ENCODE results near the gene PLAGL2.
"Not testable (repeated sequence)": the region's sequence is repeated elsewhere in the genome, so short reads cannot be mapped to it uniquely, and the experiment has no call there.

Gene PLAGL2, protein sequence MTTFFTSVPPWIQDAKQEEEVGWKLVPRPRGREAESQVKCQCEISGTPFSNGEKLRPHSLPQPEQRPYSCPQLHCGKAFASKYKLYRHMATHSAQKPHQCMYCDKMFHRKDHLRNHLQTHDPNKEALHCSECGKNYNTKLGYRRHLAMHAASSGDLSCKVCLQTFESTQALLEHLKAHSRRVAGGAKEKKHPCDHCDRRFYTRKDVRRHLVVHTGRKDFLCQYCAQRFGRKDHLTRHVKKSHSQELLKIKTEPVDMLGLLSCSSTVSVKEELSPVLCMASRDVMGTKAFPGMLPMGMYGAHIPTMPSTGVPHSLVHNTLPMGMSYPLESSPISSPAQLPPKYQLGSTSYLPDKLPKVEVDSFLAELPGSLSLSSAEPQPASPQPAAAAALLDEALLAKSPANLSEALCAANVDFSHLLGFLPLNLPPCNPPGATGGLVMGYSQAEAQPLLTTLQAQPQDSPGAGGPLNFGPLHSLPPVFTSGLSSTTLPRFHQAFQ

DNA sequence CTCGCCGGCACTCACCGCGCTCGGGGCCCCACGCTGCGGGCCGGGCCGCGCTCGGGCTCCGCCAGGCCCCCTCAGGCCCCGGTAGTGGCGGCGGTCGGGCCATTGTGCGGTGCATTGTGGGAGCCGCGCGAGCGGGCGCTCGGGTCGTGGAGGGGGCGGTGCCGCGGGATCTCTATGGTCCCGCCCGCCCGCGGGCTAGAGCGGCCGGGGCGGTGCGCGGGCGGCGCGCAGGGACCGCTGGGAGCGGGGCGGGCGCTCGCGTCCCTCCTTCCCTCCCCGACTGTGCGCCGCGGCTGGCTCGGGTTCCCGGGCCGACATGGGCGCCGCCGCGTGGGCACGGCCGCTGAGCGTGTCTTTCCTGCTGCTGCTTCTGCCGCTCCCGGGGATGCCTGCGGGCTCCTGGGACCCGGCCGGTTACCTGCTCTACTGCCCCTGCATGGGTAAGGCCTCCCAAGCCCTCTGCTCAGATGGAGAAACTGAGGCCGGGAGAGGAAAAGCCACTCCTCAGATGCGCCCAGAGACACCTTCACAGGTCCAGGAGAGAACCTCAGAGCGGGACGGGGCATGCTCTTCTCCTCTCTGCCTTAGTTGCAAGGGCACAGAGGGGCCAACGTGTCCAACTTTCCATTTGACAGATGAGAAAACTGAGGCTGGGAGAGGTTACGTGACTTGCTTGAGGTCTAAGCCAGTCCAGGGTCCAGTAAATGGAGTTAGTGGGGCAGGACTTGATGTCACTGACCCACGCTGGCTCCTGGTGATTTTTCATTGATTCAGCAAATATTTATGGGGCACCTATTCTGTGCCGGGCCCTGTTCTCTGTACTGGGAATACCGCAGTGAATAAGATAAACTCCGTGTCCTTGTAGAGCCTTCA lies at the start of gene PLAGL2, which contains the start of gene POFUT1:
PLAGL2 (minus strand) TSS at position 118 of the 873 bp plus-strand sequence. CDS start 5,565 bp downstream, outside the sequence.
POFUT1 (plus strand) TSS at position 255 of the 873 bp plus-strand sequence; CDS start at position 317, 62 bp downstream.
- peak; percentile 63 for DNase-seq (ENCODE audit: low read depth)

DNA sequence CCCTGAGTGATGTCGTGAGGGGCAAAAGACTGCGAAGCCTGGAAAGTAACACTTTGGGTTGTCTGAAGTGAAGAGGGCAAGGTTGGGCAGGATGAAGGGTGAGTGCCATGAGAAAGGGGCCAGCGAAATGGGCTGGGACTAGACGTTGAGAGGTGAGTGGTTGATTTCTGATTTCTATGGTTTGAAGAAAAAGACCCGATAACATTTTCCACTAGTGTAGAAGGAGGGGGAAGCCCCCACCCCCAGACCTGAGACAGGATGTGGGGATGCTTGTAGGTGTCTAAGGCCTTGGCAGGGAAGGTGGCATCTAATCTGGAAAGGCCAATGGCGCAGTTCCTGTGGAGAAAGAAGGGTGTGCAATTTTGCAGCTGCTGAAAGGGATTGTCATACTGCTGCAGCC lies 44.6 kb upstream of the PLAGL2 start:
- DNase-seq (ENCODE audit: low read depth): no peak

DNA sequence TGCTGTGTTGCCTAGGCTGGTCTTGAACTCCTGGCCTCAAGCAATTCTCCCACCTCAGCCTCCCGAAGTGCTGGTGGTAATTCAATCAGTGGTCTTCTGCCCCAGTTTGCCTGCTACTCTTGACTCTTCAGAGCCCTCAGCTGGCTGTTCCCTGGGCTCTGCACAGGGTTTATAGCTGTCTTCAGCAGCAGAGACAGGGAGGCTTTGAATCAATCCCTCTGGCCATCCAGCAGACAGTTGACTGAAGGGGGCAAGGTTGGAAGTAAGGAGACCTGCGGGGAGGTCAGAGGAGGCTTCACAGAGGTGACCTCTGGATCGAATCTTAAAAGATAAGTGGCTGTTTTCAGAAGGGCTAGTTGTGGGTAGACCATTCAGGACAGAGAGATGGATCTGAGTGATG lies 43.9 kb upstream of the PLAGL2 start:
- DNase-seq (ENCODE audit: low read depth): no peak

DNA sequence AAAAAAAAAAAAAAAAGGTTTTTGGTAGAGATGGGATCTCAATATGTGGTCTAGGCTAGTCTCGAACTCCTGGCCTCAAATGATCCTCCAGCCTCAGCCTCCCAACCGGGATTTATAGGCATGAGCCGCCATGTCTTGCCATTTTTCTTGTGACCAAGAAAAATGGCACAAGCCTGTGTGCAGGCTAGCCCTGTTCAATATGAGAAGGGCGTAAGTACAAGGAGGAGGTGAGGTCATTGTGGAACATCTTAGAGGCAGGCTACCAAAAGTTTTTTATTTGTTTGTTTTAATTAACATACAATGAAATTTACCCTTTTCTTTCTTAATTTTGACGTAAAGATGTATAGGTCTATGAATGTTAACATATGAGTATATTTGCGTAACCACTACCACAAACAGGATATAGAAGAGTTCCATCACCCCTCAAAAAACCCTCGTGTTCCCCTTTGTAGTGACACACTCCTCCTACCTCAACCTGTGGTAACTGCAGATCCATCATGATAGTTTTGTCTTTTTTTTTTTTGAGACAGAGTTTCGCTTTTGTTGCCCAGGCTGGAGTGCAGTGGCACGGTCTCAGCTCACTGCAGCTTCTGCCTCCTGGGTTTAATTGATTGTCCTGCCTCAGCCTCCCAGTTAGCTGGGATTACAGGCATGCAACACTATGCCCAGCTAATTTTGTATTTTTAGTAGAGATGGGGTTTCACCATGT lies 41.6 kb upstream of the PLAGL2 start:
- no peak for DNase-seq (ENCODE audit: low read depth)

DNA sequence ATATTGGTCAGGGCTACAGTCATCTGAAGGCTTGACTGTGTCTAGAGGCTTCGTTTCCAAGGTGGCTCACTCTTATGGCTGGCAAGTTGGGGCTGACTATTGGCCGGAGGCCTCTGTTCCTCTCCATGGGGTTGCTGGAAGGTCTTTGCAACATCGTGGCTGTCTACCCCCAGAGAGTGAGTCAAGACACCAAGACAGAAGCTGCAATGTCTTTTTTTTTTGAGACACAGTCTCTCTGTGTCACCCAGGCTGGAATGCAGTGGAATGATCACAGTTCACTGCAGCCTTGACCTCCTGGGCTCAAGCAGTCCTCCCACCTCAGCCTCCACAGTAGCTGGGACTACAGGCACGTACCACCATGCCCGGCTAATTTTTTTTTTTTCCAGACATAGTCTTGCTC lies 40.5 kb upstream of the PLAGL2 start:
- no peak for DNase-seq (ENCODE audit: low read depth)

DNA sequence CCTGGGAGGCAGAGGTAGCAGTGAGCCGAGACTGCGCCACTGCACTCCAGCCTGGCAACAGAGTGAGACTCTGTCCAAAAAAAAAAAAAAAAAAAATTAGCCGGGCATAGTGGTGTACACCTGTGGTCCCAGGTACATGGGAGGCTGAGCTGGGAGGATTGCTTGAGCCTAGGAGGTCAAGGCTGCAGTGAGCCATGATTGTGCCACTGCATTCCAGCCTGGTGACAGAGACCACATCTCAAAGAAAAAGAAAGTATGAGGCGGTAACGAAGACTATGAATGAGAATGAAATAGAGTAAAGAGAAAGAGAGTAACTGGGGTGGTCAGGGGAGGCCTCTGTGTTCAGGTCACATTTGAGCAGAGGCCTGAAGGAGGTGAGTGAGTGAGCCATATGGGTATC lies 38.7 kb upstream of the PLAGL2 start:
- DNase-seq (ENCODE audit: low read depth): not testable (repeated sequence)

DNA sequence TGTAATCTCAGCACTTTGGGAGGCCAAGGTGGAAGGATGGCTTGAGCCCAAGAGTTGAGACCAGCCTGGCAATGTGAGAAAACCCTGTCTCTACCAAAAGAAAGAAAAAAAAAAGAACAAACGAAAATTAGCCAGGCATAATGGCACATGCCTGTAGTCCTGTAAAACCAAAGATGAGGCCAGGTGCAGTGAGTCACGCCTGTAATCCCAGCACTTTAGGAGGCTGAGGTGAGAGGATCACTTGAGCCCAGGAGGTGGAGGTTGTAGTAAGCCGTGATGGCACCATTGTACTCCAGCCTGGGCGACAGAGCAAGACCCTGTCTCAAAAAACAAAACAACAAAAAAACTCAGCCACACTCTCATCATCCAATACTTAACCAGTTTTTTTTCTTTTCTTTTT lies 37.4 kb upstream of the PLAGL2 start:
- DNase-seq (ENCODE audit: low read depth): no peak

DNA sequence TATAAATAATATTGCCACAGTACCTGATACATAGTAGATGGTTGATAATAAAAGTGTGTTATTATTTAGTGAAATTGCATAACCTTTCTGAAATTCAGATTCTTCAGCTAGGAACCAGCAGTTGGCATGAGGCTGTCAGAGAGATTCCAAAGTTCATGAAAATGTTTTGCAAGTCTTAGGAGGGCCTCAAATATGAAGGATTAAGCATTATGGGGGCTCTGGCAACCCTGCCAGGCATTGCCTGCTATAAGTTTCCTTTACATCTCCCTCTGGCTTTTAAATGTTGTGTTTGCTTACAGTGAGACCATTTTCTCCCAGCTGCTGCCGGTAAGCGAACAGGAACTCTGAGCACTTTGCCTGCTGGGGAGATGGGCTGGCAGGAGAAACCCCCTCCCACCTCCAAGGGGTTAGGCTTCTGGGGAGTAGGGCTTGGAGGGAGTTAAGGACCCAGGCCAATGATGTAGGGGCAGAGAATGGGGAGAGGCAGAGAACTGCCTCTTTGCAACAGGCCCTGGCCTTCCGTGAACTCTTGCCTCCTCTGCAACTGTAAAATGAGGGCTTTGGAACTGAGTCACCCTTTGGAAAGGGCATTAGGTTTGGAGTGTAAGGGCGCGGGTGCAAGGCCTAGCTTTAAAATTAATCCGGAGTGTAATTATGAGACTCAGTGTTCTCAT lies 36.7 kb upstream of the PLAGL2 start:
- no peak for DNase-seq (ENCODE audit: low read depth)

DNA sequence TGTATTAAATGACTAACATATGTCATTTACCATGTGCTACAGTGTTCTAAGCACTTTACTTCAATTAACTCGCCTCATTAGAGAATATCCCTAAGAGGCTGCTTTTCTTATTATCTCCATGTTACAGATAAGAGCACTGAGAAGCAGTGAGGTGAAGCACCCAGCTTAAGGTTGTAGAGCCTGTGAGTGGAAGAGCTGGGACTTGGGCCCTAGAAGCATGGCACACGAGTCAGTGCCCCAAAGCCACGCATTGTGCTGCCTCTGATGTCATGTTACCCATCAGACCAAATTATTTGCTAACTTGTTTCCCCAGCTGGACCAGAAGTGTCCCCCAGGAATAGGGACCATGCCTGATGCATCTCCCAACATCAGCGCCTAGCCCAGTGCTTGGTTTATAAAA lies 34.3 kb upstream of the PLAGL2 start:
- DNase-seq (ENCODE audit: low read depth): no peak

DNA sequence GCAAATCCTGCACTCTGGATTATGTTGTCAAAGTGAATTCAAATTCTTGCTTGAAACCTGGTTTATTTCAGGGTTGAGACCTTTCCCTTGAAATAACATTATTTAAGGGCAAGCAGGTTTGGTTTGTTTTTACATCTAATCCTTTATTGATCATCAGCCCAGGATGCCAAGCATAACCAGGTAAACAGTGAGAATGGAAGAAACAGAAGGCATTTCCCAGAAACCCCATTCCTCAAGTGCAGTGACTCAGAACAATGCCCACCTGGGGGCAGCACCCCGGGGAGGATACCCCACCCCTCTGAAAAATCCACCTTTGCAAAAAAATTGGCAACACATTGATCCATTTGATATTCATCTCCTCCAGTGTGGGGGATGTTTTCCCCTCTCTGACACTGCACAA lies 32.7 kb upstream of the PLAGL2 start:
- DNase-seq (ENCODE audit: low read depth): no peak

DNA sequence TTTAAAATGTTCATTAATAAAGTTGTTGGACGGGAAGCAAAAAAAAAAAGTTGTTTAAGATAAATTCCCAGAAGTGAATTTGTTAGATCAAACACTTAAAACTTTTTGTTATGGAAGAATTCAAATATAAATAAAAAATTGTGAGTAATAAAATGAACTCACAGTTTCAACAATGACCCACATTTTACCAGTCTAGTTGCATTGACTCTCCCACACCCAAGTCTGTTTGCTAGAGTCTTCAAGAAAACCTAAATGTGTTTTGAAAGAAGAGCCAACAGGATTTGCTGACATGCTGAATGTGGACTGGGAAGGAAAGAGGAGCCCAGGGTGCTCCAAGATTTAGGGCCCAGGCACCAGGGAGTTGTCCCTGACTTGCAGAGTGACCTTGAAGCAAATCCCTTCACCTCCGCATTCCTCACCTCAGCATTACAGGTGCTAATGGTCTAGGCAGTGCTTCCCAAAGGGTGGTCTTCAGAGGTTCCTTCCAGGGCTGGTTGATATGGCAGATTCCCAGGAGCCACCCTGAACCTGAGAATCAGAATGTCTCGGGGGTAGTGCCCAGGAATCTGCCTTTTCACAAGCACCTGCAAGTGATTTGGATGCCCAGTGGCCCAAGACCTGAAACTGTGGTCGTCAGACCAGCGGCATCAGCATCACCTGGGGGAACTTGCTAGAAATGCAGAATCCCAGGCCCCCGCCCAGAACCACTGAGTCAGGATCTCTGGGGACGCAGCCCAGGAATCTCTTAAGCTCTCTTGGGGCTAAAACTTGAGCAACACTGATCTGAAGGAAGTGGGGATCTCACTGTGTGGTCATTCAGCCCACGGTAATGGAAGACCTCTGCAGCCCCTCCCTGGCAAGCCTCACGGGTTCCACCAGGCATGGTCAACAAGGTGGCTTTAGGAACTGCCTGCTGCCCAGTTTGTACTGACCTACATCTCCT lies 31.2 kb upstream of the PLAGL2 start:
- DNase-seq (ENCODE audit: low read depth): no peak

DNA sequence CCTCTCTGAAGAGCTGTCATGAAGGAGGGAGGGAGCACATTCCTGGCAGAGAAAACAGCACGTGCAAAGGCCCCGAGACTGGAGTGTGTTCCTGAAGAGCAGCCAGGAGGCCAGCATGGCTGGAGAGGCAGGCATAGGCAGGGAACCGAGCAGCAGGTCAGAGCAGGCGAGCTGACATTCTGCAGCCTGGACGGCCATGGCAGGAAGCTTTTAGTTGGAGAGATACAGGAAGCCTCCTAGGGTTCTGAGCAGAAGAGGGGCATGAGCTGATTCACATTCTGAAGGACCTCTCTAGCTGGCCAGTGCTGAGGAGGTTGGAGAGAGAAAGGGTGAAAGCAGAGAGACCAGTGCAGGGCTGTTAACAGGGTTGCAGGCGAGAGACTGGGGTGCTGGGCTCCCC lies 29.9 kb upstream of the PLAGL2 start:
- no peak for DNase-seq (ENCODE audit: low read depth)

DNA sequence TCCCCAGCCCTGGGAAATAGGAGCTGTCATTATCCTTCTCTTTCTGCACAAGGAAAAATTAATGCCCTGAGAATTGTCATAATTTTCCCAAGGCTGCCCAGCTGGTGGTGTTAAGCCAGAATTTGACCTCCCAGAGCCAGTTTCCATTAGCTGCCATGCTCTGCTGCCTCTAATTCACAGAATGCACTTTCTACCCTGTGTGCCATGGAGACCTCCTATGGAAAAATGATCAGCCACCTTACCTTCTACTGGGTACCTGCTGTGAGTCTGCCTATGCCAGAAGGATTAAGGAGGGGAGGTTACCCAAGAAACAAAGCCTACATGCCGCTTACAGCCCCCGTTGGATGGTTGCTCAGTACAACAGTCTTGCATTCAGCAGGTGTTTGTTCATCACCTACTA lies 29.3 kb upstream of the PLAGL2 start:
- no peak for DNase-seq (ENCODE audit: low read depth)

DNA sequence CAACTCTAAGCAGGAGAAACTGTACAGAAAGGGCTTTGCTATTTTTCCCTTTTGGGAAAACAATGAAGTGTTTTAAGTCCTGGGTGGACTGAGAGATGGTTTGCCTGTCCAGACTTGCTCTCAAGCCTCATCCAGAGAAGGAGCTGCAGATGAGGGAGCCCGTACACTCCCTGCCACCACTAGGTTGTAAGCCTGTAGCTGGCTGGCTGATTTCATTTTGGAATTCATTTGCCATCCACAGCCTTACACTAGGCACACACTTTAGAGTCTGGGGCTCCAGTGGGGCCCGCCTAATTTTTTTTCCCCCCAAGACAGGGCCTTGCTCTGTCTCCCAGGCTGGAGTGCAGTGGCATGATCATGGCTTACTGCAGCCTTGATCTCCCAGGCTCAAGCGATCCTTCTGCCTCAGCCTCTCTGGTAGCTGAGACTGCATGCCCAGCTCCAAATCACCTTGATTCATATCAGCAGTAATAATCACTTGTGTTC lies 28.5 kb upstream of the PLAGL2 start:
- no peak for DNase-seq (ENCODE audit: low read depth)

DNA sequence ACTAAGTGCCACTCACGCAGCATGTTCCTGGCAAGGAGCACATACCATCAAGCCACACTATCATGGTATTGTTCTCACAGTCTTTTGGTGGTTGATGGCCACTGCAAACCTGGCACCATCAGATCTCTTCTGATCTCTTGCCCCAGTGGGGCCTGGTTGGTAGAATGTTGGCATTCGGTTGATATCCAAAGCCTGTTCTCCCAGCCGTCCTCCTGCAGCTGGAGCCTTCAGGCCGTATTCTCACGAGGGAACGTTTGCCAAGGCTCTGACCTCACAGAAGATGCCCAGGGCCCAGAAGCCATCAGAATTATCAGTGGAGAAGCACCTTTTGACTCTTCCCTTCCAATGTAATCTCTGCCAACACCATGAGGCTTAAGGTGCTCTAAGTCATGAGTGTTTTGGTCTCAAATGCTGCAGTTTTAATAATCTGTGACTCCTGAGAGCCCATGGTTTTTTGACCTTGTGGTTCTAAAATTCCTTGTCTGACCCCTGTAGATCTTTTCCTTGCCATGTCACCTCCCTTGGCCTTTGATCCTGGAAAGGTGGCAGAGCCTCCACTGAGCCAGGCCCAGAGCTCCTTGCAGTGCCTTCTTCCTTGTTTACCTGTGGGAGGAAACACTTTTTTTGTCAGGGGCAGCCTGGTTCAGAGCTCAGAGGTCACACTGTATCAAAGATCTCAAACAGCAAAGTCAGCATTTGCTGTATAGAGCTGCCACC lies 27.9 kb upstream of the PLAGL2 start:
- DNase-seq (ENCODE audit: low read depth): no peak

DNA sequence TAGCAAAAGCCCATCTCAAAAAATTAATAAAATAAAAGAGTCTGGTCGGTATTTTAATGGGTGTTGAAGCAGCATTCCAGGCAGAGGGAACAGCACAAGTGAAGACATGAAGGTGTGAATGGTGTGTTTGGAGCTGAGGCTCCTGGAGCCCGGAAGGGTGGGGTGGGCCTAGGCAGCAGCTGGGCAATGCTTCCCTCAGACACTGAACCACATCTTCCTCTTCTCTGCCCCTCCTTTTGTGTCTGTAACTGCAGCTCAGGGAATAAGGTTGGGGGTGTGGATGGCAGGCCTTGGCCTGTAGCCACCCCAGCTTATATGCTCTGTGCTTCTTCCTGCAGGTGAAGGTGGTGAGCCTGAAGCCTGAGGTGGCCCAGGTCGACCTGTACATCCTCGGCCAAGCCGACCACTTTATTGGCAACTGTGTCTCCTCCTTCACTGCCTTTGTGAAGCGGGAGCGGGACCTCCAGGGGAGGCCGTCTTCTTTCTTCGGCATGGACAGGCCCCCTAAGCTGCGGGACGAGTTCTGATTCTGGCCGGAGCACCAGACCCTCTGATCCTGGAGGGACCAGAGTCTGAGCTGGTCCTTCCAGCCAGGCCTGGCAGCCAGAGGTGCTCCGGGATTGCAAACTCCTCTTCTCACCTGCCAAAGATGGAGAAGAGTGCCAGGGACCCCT lies 26.7 kb upstream of the PLAGL2 start:
- no peak for DNase-seq (ENCODE audit: low read depth)

DNA sequence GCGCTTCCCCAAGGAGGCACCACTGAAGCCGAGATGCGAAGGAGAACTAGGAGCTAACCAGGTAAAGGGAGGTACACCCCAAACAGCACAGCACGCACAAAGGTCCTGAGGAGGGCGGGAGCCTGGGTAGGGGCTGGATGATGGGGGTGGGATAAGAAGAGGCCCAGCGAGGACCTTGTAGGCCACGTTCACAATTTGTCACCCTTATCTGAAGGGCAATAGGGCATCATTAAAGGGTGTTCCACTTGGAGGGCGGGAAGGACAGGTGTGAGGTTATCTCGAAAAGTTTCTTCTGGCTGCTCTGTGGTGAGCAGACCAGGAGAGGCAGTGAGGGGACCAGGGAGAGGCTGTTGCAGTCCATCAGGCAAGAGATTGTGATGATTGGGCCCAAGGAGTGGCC lies 25.7 kb upstream of the PLAGL2 start:
- DNase-seq (ENCODE audit: low read depth): no peak

DNA sequence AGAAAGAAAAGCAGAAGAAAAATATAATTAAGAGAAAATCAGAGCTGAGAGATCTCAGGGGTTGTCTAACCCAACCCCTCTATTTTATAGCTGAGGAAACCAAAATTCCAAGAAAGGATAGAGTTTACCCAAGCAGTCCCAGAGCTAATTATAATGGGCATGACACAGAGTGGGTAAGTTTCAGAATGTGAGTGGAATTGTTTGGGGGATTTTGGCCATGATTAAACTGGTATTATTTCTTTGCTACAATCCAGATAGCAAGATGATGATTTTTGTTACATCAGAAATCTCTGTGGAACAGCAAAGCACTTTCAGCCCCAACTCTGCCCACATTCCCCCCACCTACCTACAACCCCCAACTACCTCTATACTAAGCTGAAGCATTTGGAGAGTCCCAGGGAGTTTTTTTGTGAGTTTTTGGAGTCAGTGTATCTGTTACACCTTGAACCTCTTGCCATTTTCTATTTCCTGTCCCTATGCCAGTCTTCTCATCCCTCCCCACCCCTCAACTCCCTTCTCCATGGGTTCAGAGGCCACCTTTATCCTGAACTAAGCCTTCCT lies 24.9 kb upstream of the PLAGL2 start:
- DNase-seq (ENCODE audit: low read depth): no peak

DNA sequence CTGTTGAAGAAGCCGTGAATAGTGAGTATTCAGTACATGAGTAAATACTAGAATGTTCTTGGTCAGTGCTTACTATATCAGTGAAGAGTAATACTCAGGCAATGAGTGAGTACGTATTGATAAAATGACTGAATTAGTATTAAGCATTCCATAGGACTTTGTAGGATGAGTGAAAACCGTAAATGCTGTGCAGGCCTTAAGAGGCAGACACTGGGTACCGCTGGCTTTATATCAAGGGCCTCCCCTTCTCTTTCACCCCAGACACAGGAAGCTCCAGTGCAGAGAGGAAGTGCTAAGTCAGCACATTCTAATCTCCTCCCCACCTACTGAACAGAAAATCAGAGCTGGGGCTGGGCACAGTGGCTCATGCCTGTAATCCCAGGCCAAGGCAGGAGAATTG lies 24.3 kb upstream of the PLAGL2 start:
- DNase-seq (ENCODE audit: low read depth): peak; percentile 29
